ENCODE results near the gene SLC4A4. TPM values are rescaled to one million over a fixed set of nuclear protein-coding genes. Genes with fewer than 3 reads are reported as not detected.

The SLC4A4 gene
- total and polyA plus RNA-seq, 7 donors, result 0.24 to 3.3 (median 2.0) TPM

DNA sequence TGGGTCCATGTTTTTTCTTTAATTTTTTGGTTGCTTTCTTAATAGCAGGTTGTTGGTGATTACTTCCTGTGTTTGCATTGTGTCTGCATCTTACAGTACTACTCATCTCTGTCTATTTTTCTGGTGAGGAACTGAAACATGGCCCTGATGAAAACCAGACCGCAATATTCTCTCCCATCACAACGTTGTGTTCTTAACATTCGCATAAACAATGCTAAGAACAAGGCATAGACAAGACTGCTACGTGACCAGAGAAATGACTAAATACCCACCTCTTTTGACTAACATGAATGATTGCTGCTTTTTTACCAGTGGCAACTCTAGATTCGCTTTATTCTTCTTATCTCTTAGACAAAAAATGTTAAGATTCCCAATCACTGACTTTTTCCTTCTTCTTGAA is 266.0 kb downstream of the SLC4A4 start:
- TF ChIP-seq, protein P1, sequence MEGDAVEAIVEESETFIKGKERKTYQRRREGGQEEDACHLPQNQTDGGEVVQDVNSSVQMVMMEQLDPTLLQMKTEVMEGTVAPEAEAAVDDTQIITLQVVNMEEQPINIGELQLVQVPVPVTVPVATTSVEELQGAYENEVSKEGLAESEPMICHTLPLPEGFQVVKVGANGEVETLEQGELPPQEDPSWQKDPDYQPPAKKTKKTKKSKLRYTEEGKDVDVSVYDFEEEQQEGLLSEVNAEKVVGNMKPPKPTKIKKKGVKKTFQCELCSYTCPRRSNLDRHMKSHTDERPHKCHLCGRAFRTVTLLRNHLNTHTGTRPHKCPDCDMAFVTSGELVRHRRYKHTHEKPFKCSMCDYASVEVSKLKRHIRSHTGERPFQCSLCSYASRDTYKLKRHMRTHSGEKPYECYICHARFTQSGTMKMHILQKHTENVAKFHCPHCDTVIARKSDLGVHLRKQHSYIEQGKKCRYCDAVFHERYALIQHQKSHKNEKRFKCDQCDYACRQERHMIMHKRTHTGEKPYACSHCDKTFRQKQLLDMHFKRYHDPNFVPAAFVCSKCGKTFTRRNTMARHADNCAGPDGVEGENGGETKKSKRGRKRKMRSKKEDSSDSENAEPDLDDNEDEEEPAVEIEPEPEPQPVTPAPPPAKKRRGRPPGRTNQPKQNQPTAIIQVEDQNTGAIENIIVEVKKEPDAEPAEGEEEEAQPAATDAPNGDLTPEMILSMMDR (IDR thresholded peaks at IDR 0.05), result no peak
- Histone ChIP-seq H3K27me3 (ENCODE audit: insufficient read depth in 3 of 3, low read length in 2 of 3) (no peaks in the 10 kb centered on the region), H3K4me3 (no peak overlapping the region), H3K27ac (no peak overlapping the region), H3K4me1 (no peaks in the 10 kb centered on the region), H3K36me3 (ENCODE audit: insufficient read depth in 1 of 2, low read depth in 1 of 2) (no peaks in the 10 kb centered on the region), H3K9me3 (no peaks in the 10 kb centered on the region)
- intact Hi-C loops (cut with DNase I), result no loop called here
- no peak for ATAC-seq
- no peak for DNase-seq
- 86 to 87% (median 87%) methylated on average over 5 of the region's 5 CpGs for WGBS, 3 donors

DNA sequence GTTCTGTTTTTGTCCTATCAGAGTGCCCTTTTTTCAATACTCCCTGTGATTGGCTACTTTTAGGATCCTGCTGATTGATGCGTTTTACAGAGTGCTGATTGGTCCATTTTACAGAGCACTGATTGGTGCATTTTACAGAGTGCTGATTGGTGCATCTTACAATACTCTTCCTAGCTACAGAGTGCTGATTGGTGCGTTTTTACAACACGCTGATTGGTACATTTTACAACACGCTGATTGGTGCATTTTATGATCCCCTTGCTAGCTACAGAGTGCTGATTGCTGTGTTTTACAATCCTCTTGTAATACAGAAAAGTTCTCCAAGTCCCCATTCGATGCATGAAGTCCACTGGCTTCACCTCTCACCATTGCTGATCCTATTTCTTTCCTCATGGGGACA is 268.3 kb downstream of the SLC4A4 start:
- TF ChIP-seq, protein P1 (IDR thresholded peaks at IDR 0.05), result no peak
- H3K27ac ChIP-seq, result no peak overlapping the region
- DNase-seq (no peak), ATAC-seq (no peak)
- 76 to 93% (median 76%) methylated on average over 5 of the region's 5 CpGs for WGBS, 3 donors
- H3K27me3 ChIP-seq (ENCODE audit: insufficient read depth in 3 of 3, low read length in 2 of 3), result no peaks in the 10 kb centered on the region
- no peaks in the 10 kb centered on the region for H3K36me3 ChIP-seq (ENCODE audit: insufficient read depth in 1 of 2, low read depth in 1 of 2)
- intact Hi-C loops (cut with DNase I), result no loop called here
- no peaks in the 10 kb centered on the region for H3K4me1 ChIP-seq
- no peak overlapping the region for H3K4me3 ChIP-seq
- no peaks in the 10 kb centered on the region for H3K9me3 ChIP-seq

DNA sequence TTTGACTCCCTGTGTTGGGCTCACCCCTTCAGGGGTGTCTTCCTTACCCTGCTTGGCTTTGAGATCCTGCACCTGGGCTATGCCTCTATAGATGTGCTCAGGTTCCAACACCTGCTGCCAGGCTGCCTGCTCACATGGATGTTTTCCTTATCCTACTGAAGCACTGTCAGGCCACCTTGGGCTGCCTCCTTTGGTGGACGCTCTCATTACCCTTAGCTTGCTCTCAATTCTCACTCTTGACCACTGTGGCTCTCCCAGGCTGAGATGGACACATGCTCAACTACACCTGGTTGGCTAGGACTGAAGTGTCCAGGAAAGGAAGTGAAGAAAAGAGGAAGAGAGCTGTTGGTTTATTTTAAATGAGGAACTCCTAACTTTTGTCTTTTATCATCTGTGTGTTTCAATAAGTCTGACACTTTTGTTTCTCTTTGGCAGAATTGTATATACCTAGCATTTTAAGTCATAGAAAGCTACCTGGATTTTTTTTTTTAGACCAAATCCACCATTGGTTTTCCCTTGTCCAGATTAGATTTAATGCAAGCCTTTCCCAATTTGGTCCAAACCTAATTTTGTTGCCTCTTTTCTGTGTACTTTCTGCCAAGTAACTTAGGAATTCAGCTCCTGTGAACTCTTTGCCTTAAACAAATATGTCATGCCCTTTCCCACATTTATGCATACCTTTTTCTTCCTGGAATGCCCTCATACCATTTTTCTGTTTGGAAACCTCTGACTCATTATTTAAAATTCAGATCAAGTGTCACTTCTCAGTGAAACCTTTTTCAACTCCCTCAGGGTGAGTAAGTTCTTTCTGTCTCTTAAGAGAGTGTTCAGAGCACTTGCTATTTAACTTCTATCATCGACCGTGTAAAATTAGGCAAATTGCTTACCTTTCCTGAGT is 269.2 kb downstream of the SLC4A4 start:
- ATAC-seq, result no peak
- Histone ChIP-seq H3K4me3 (no peak overlapping the region), H3K27me3 (ENCODE audit: insufficient read depth in 3 of 3, low read length in 2 of 3) (no peaks in the 10 kb centered on the region), H3K36me3 (ENCODE audit: insufficient read depth in 1 of 2, low read depth in 1 of 2) (no peaks in the 10 kb centered on the region), H3K9me3 (no peaks in the 10 kb centered on the region), H3K4me1 (no peaks in the 10 kb centered on the region), H3K27ac (no peak overlapping the region)
- 73 to 87% (median 73%) methylated on average over 3 of the region's 3 CpGs for WGBS, 3 donors
- TF ChIP-seq, protein P1 (IDR thresholded peaks at IDR 0.05), result no peak
- intact Hi-C loops (cut with DNase I), result no loop called here
- DNase-seq, result no peak

DNA sequence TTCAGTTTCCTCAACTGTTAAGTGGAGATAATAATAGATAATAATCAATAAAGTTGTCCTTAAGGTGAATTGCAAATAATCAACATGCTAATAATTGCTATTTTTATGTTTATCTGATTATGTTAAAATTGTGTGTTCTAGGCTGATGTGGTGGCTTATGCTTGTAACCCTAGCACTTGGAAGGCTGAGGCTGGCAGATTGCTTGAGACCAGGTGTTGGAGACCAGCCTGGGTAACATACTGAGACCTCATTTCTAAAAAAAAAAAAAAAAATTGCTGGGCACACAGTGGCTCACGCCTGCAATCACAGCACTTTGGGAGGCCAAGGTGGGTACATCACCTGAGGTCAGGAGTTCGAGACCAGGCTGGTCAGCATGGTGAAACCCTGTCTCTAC is 269.9 kb downstream of the SLC4A4 start:
- Histone ChIP-seq H3K9me3 (no peaks in the 10 kb centered on the region), H3K27ac (no peak overlapping the region), H3K36me3 (ENCODE audit: insufficient read depth in 1 of 2, low read depth in 1 of 2) (no peaks in the 10 kb centered on the region), H3K4me3 (no peak overlapping the region), H3K27me3 (ENCODE audit: insufficient read depth in 3 of 3, low read length in 2 of 3) (no peaks in the 10 kb centered on the region), H3K4me1 (no peaks in the 10 kb centered on the region)
- WGBS, 3 donors, result 44 to 69% (median 44%) methylated on average over 2 of the region's 2 CpGs
- DNase-seq, result no peak
- intact Hi-C loops (cut with DNase I), result no loop called here
- TF ChIP-seq, protein P1 (IDR thresholded peaks at IDR 0.05), result no peak
- ATAC-seq, result no peak

Measured in psoas muscle (tissue), 8 donors.